K562 (cell line): Measurements from ENCODE around the gene EML2. TPM values are rescaled to one million over a fixed set of nuclear protein-coding genes. Genes with fewer than 3 reads are reported as not detected.

ENCODE experiments used
- ATAC-seq: fragments of 200-7000 bp; cut with Tn5 transposase; 3 replicates; pipeline ENCODE4 v1.9.1; 2020; ENCODE audit warnings: moderate library complexity
- BruUV-seq: library from RNA; stranded (reverse); fragments of 400-500 nt; replicated peaks from 2 replicates; lab custom pipeline; 2021; lab: Mats Ljungman, UMichigan
- CTCF ChIA-PET: fragments of 300-600 bp; formaldehyde crosslinking; extraction: SDS; loops from one replicate; lab custom pipeline; 2021; ENCODE audit warnings: low intra/inter-chr PET ratio; lab: Yijun Ruan, JAX
- POLR2A ChIA-PET: fragments of 300-600, 350-650 bp; sonication (Branson Sonifier 250); formaldehyde crosslinking; extraction: SDS; loops from one replicate; lab custom pipeline; 2021; ENCODE audit warnings: antibody characterized with exemption, inconsistent platforms; lab: Yijun Ruan, JAX
- DNase-seq, 4 experiments: peaks; one replicate each; pipeline versions ENCODE4 v3.0.0 to v3.0.0-alpha.2; 2011 to 2018; ENCODE audit warnings: low spot score in 3 of 4, mixed read lengths in 3 of 4; ENCODE audit errors: extremely low read depth in 1 of 4
- FAIRE-seq: peaks from 2 replicates; lab custom pipeline; 2011; peaks lifted over from hg19 to GRCh38; lab: Jason Lieb, UNC
- H2AFZ ChIP-seq: 2 replicates; pipeline ENCODE4 v1.6.0; 2011; ENCODE audit warnings: low read depth, low read length, control low read depth, inconsistent platforms
- H3K27ac ChIP-seq: fragments of 200-600 bp; 3 replicates; pipeline ENCODE4 v1.8.0; 2011; ENCODE audit warnings: low read depth, mild to moderate bottlenecking, control low read depth, inconsistent platforms, low read length, moderate library complexity, mixed read lengths; ENCODE audit errors: extremely low read depth
- H3K27me3 ChIP-seq, 2 experiments: fragments of 300-600 bp in 1 of 2; 2 replicates in 1 of 2; 3 replicates in 1 of 2; pipeline versions ENCODE4 v1.6.0 to v1.8.0; 2011; ENCODE audit warnings: inconsistent platforms in 2 of 2, low read length in 2 of 2, mild to moderate bottlenecking in 1 of 2, mixed read lengths in 1 of 2, moderate library complexity in 1 of 2; ENCODE audit not compliant: control insufficient read depth in 2 of 2, insufficient read depth in 2 of 2
- H3K36me3 ChIP-seq: fragments of 300-600 bp; 3 replicates; pipeline ENCODE4 v1.8.0; 2011; ENCODE audit warnings: mild to moderate bottlenecking, low read length, inconsistent platforms; ENCODE audit not compliant: control insufficient read depth, insufficient read depth
- H3K4me1 ChIP-seq, 2 experiments: fragments of 200-600 bp in 1 of 2; replicated peaks in 1 of 2; 2 replicates in 1 of 2; 3 replicates in 1 of 2; pipeline versions ENCODE4 v1.5.1 to v1.8.0; 2011; ENCODE audit warnings: inconsistent platforms in 2 of 2, low read length in 2 of 2, mild to moderate bottlenecking in 1 of 2, mixed read lengths in 1 of 2, moderate library complexity in 1 of 2; ENCODE audit not compliant: control insufficient read depth in 2 of 2, insufficient read depth in 2 of 2
- H3K4me2 ChIP-seq: 2 replicates; pipeline ENCODE4 v1.6.1; 2011; ENCODE audit warnings: low read length, control low read depth, inconsistent platforms, mixed read lengths; ENCODE audit not compliant: insufficient read depth
- H3K4me3 ChIP-seq: fragments of 200-600 bp; sonication (generic), shearing (Covaris generic); 2 replicates; pipeline ENCODE4 v1.5.1; 2016; ENCODE audit warnings: control low read depth, inconsistent platforms
- H3K79me2 ChIP-seq: fragments of 200-600 bp; 3 replicates; pipeline ENCODE4 v1.8.0; 2011; ENCODE audit warnings: low read length, inconsistent platforms; ENCODE audit not compliant: control insufficient read depth, insufficient read depth
- H3K9ac ChIP-seq, 2 experiments: 2 replicates each; pipeline versions ENCODE4 v1.6.0 to v1.6.1; 2011; ENCODE audit warnings: low read depth in 2 of 2, low read length in 2 of 2, control low read depth in 1 of 2, inconsistent platforms in 1 of 2, mild to moderate bottlenecking in 1 of 2, mixed read lengths in 1 of 2; ENCODE audit not compliant: insufficient read depth in 1 of 2
- H3K9me1 ChIP-seq: one replicate; pipeline ENCODE4 v1.6.0; 2011; ENCODE audit warnings: inconsistent platforms, mild to moderate bottlenecking, low read length, moderate library complexity; ENCODE audit not compliant: control insufficient read depth, insufficient read depth
- H3K9me3 ChIP-seq: replicated peaks from 2 replicates; pipeline ENCODE4 v1.5.1; 2011; ENCODE audit warnings: low read depth, low read length, inconsistent platforms; ENCODE audit not compliant: control insufficient read depth, insufficient read depth
- H4K20me1 ChIP-seq: replicated peaks from 2 replicates; pipeline ENCODE4 v1.6.1; 2011; ENCODE audit warnings: low read length, inconsistent platforms, mixed read lengths; ENCODE audit not compliant: control insufficient read depth, insufficient read depth
- DPF2 ChIP-seq: fragments of 450-650 bp; IDR thresholded peaks from 2 replicates; pipeline ENCODE4 v1.6.1; 2016
- ETV1 ChIP-seq: fragments of 450-650 bp; conservative IDR thresholded peaks from 2 replicates; pipeline ENCODE4 v1.6.1; 2016; ENCODE audit warnings: missing genetic modification characterization, control low read depth, low read depth, missing compliant biosample characterization
- ETV5 ChIP-seq: sonication (generic); formaldehyde crosslinking; IDR thresholded peaks from 2 replicates; pipeline ENCODE4 v1.4.0; 2020; ENCODE audit warnings: low read depth, mild to moderate bottlenecking, missing genetic modification reagents
- FOXO4 ChIP-seq: fragments of 450-650 bp; formaldehyde crosslinking; IDR thresholded peaks from 2 replicates; pipeline ENCODE4 v1.4.0; 2020; ENCODE audit warnings: mild to moderate bottlenecking, moderate library complexity
- HNRNPK ChIP-seq: fragments of 200-400 bp; formaldehyde crosslinking; IDR thresholded peaks from one replicate; pipeline ENCODE4 v1.6.1; 2018; ENCODE audit warnings: mild to moderate bottlenecking, low read depth, low read length; ENCODE audit not compliant: poor library complexity, severe bottlenecking
- MYC ChIP-seq, 2 experiments: fragments of 250-450 bp in 1 of 2; sonication (Bioruptor Pico) in 1 of 2; IDR thresholded peaks; 2 replicates each; pipeline versions ENCODE4 v1.5.1 to v1.6.1; 2012 to 2021; ENCODE audit warnings: low read depth in 2 of 2, borderline replicate concordance in 1 of 2, improper control_type of control experiment in 1 of 2, low read length in 1 of 2, mild to moderate bottlenecking in 1 of 2, moderate library complexity in 1 of 2
- NFE2 ChIP-seq: IDR thresholded peaks from 2 replicates; pipeline ENCODE4 v1.6.1; 2014; ENCODE audit warnings: antibody characterized with exemption, low read depth
- TAF1 ChIP-seq: IDR thresholded peaks from 2 replicates; pipeline ENCODE4 v1.6.1; 2011; ENCODE audit warnings: mild to moderate bottlenecking, low read length, moderate library complexity; ENCODE audit not compliant: insufficient read depth, control insufficient read depth, severe bottlenecking; ENCODE audit errors: extremely low read depth
- ZNF134 ChIP-seq: fragments of 250-450 bp; sonication (Bioruptor Pico); conservative IDR thresholded peaks from 2 replicates; pipeline ENCODE4 v1.4.0; 2020
- WGBS: fragments of 100-300 bp; shearing (Covaris generic); methylation state at CpG from one replicate; pipeline ENCODE4 v1.1.6; 2016; ENCODE audit warnings: low coverage, mixed read lengths; ENCODE audit not compliant: insufficient coverage; ENCODE audit errors: missing lambda C conversion rate; 5-methylcytosine and 5-hydroxymethylcytosine counted together
- in situ Hi-C: fragments of 300-500 bp; cut with MboI; formaldehyde crosslinking; loops from 4 replicates; pipeline ENCODE4 v1.15.0; 2018; ENCODE audit warnings: inconsistent platforms, mixed read lengths
- intact Hi-C: fragments of 100-400 bp; cut with micrococcal nuclease; formaldehyde crosslinking; loops from 2 replicates; pipeline ENCODE4 v1.14.2; 2022
- polyA plus RNA-seq, 8 experiments: library from polyadenylated mRNA; depleted of rRNA in 4 of 8; stranded (reverse) in 5 of 8; unstranded in 3 of 8; fragments of >200 nt; fragmentation: Nextera tagmentation in 2 of 8; fragmentation: Illumina TruSeq in 1 of 8; extraction: Ambion mirVana in 2 of 8; extraction: Trizol in 1 of 8; gene quantifications; 2 replicates each; pipeline versions ENCODE4 v1.2.1 to v1.2.3, GENCODE V29; 2011 to 2014; ENCODE audit warnings: inconsistent platforms in 1 of 8, missing spikeins in 1 of 8
- total RNA-seq, 7 experiments: library from RNA; depleted of rRNA in 6 of 7; stranded (reverse); fragments of >200 nt in 6 of 7; fragmentation: Illumina TruSeq in 2 of 7; extraction: Trizol in 2 of 7; gene quantifications; 2 replicates each; pipeline versions ENCODE4 v1.2.1 to v1.2.3, GENCODE V29; 2011 to 2021; ENCODE audit warnings: low replicate concordance in 1 of 7
- TF ChIP-seq, protein P1 (sequence below): fragments of 250-450 bp; sonication (Bioruptor Pico); IDR thresholded peaks from 2 replicates; pipeline ENCODE4 v1.4.0; 2020; ENCODE audit warnings: mild to moderate bottlenecking, moderate library complexity
- TF ChIP-seq, protein P2 (sequence below): fragments of 250-450 bp; sonication (Bioruptor Pico); IDR thresholded peaks from 2 replicates; pipeline ENCODE4 v1.5.0; 2022; ENCODE audit warnings: mild to moderate bottlenecking

EML2 gene
- total and polyA plus RNA-seq, 9 of the 15 experiments (the other 6 are each of a cell fraction or from before 2014, with no cell fraction given), result 2.6 to 69.6 (median 24.8) TPM

DNA sequence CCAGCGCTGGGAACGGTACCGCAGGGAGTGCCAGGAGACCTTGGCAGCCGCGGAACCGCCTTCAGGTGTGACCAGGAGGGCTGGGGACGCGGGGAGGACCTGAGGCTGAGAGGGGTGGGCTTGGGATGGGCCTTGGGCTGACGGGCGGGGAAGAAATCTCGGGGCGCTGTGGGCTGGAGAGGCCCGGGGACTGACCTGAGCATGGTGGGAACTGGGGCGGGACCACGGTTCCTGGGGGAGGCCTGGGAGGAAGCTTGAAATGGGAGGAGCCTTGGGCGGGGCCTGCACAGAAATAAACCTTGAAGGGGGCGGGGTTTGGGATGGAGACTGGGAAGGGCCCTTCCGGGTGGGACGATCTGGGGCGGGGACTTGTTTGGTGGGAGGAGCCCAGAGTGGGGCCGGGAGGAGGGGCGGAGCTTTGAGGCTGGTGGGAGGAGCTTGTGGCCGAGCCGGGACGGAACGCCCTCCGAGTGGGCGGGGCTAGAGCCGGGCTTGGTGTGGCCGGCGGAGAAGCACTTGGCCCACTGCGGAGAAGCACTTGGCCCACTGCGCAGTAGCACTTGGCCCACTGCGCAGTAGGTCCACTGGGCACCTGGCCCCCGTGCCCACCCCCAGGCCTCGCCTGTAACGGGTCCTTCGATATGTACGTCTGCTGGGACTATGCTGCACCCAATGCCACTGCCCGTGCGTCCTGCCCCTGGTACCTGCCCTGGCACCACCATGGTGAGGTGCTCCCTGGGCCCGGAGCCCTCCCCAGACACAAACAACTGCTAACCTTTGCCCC is 31.7 kb upstream of the EML2 start:
- ATAC-seq (peak; percentile 84), FAIRE-seq (peak; percentile 89), DNase-seq (peak; percentile 98 to 100 (median 100))
- Histone ChIP-seq H3K9ac (peak overlapping the region; percentile 70 to 97; a peak in 3 of 4 replicates), H3K4me2 (peak overlapping the region; percentile 91), H3K9me1 (no peaks in the 10 kb centered on the region), H3K27me3 (no peaks in the 10 kb centered on the region), H3K36me3 (peaks cover 34% of the 10 kb centered on the region), H4K20me1 (peaks cover 3% of the 10 kb centered on the region; the same call in 1 of the 2 replicates), H2AFZ (peak overlapping the region; percentile 66), H3K4me1 (peaks cover 16 to 40% of the 10 kb centered on the region in 2 experiments; a peak in 4 of 5 replicates), H3K4me3 (peak overlapping the region; percentile 58), H3K9me3 (no peaks in the 10 kb centered on the region), H3K79me2 (peaks cover 33% of the 10 kb centered on the region), H3K27ac (peak overlapping the region; percentile 92; the same call in 2 of the 3 replicates)
- BruUV-seq, result no TSS peak
- POLR2A ChIA-PET, result interaction anchor here (0.6 to 2.9 kb wide), 14 partner anchors 10 to 470 kb away, joined by 3 to 26 read pairs (median 4); partner anchors contain the start of genes QPCTL and SNRPD2
- in situ Hi-C loops (no loop called here), intact Hi-C loops (no loop called here)
- CTCF ChIA-PET, result interaction anchor here (0.6 kb wide), 1 partner anchor 215 kb away, joined by 6 read pairs; the partner anchor contains the start of gene IRF2BP1
- WGBS, result 10% methylated on average over 39 of the region's 42 CpGs
- TF ChIP-seq, protein P1, sequence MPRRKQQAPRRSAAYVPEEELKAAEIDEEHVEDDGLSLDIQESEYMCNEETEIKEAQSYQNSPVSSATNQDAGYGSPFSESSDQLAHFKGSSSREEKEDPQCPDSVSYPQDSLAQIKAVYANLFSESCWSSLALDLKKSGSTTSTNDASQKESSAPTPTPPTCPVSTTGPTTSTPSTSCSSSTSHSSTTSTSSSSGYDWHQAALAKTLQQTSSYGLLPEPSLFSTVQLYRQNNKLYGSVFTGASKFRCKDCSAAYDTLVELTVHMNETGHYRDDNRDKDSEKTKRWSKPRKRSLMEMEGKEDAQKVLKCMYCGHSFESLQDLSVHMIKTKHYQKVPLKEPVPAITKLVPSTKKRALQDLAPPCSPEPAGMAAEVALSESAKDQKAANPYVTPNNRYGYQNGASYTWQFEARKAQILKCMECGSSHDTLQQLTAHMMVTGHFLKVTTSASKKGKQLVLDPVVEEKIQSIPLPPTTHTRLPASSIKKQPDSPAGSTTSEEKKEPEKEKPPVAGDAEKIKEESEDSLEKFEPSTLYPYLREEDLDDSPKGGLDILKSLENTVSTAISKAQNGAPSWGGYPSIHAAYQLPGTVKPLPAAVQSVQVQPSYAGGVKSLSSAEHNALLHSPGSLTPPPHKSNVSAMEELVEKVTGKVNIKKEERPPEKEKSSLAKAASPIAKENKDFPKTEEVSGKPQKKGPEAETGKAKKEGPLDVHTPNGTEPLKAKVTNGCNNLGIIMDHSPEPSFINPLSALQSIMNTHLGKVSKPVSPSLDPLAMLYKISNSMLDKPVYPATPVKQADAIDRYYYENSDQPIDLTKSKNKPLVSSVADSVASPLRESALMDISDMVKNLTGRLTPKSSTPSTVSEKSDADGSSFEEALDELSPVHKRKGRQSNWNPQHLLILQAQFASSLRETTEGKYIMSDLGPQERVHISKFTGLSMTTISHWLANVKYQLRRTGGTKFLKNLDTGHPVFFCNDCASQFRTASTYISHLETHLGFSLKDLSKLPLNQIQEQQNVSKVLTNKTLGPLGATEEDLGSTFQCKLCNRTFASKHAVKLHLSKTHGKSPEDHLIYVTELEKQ (CRISPR knock-in tag), result no peak
- TF ChIP-seq HNRNPK, result no peak
- no peak for TF ChIP-seq NFE2
- no peak for TF ChIP-seq MYC (IDR thresholded peaks at IDR 0.05; ENCODE audit: low read depth, low read length)
- TF ChIP-seq MYC (CRISPR knock-in tag; IDR thresholded peaks at IDR 0.05; ENCODE audit: borderline replicate concordance, low read depth), result no peak
- TF ChIP-seq TAF1, result peak; percentile 44
- no peak for TF ChIP-seq ETV5 (CRISPR knock-in tag)
- no peak for TF ChIP-seq DPF2
- TF ChIP-seq FOXO4 (CRISPR knock-in tag), result no peak
- TF ChIP-seq, protein P2, sequence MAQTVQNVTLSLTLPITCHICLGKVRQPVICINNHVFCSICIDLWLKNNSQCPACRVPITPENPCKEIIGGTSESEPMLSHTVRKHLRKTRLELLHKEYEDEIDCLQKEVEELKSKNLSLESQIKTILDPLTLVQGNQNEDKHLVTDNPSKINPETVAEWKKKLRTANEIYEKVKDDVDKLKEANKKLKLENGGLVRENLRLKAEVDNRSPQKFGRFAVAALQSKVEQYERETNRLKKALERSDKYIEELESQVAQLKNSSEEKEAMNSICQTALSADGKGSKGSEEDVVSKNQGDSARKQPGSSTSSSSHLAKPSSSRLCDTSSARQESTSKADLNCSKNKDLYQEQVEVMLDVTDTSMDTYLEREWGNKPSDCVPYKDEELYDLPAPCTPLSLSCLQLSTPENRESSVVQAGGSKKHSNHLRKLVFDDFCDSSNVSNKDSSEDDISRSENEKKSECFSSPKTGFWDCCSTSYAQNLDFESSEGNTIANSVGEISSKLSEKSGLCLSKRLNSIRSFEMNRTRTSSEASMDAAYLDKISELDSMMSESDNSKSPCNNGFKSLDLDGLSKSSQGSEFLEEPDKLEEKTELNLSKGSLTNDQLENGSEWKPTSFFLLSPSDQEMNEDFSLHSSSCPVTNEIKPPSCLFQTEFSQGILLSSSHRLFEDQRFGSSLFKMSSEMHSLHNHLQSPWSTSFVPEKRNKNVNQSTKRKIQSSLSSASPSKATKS (CRISPR knock-in tag), result no peak
- TF ChIP-seq ZNF134 (CRISPR knock-in tag), result no peak
- TF ChIP-seq ETV1 (tag), result no peak
